Measurements from ENCODE around the gene CNEP1R1.

Gene CNEP1R1

GRCh38 chr16:50065624-50066481 lies 40.8 kb downstream of the CNEP1R1 start, which contains the start of gene HEATR3:
TSS of gene HEATR3 (plus strand) at chr16:50065970. CDS start at chr16:50066132, 162 bp downstream.
- DNase-seq: peak; percentile 95

GRCh38 chr16:50066482-50067289 lies 41.7 kb downstream of the CNEP1R1 start:
- DNase-seq: no peak

- DNase-seq: peak; percentile 22
Observed at GRCh38 chr16:50067290-50067853, 42.3 kb downstream of the CNEP1R1 start.

- DNase-seq: no peak
Observed at GRCh38 chr16:50068550-50068949, 43.5 kb downstream of the CNEP1R1 start.

- no peak for DNase-seq
Observed at GRCh38 chr16:50069060-50069459, 44.0 kb downstream of the CNEP1R1 start.

- no peak for DNase-seq
Observed at GRCh38 chr16:50071075-50071671, 46.1 kb downstream of the CNEP1R1 start.

- no peak for DNase-seq
Observed at GRCh38 chr16:50072730-50073129, 47.7 kb downstream of the CNEP1R1 start.

GRCh38 chr16:50079397-50080140 lies 54.5 kb downstream of the CNEP1R1 start:
- DNase-seq: no peak

- DNase-seq: no peak
Observed at GRCh38 chr16:50081428-50082018, 56.5 kb downstream of the CNEP1R1 start.

- no peak for DNase-seq
Observed at GRCh38 chr16:50083996-50084395, 59.0 kb downstream of the CNEP1R1 start.

GRCh38 chr16:50086176-50086575 lies 61.2 kb downstream of the CNEP1R1 start:
- no peak for DNase-seq

All from CD4-positive, alpha-beta T cell treated with Interleukin-6 for 4 hours (primary cell).